Activated naive CD4-positive, alpha-beta T cell treated with anti-CD3 and anti-CD28 coated beads for 36 hours (primary cell): ENCODE measurements around the gene TRIM40. TPM values are rescaled to one million over a fixed set of nuclear protein-coding genes. Genes with fewer than 3 reads are reported as not detected.

Experiments used
- total RNA-seq, 2 experiments: library from RNA; stranded (reverse); gene quantifications; one replicate each; pipeline ENCODE4 v1.2.3, GENCODE V29; 2021

The TRIM40 gene
- total RNA-seq, 2 experiments from 2014 or later, result not detected

Other genes with a start within 250 kb of the TRIM40 start
- 1,000 to 10,000 TPM; 1,509 to 1,515 TPM for gene HLA-A, start 193.6 kb upstream of the TRIM40 start, total RNA-seq
- gene POLR1H, start 74.9 kb upstream of the TRIM40 start, total RNA-seq, result 10 to 100 TPM; 74.6 to 77.8 TPM
- 10 to 100 TPM; 42.8 to 46.6 TPM for gene PPP1R11, start 68.9 kb upstream of the TRIM40 start, total RNA-seq
- not detected for gene RNF39, start 60.4 kb upstream of the TRIM40 start, total RNA-seq
- under 1 TPM in 1 of 2 experiments, not detected in 1; 0.17 TPM for gene TRIM31, start 23.1 kb upstream of the TRIM40 start, total RNA-seq
- gene TRIM10, start 25.1 kb downstream of the TRIM40 start, total RNA-seq, result under 1 TPM; 0.19 to 0.25 TPM
- 1 to 10 TPM in 1 of 2 experiments, under 1 TPM in 1; 0.79 to 2.2 TPM for gene TRIM15, start 27.4 kb downstream of the TRIM40 start, total RNA-seq
- gene TRIM26, start 77.3 kb downstream of the TRIM40 start, total RNA-seq, result 10 to 100 TPM; 36.8 to 38.7 TPM
- 10 to 100 TPM; 14.2 to 14.5 TPM for gene TRIM39, start 190.8 kb downstream of the TRIM40 start, total RNA-seq
- gene RPP21, start 209.0 kb downstream of the TRIM40 start, total RNA-seq, result 10 to 100 TPM; 44.8 to 45.0 TPM